ENCODE results near the gene KCNT1.

GRCh38 chr9:135674977-135675376 is 27.0 kb upstream of the KCNT1 start:
- TF ChIP-seq CBX3 (IDR thresholded peaks at IDR 0.05; ENCODE audit: low read depth) (no peak), POLR2AphosphoS5 (IDR thresholded peaks at IDR 0.05; ENCODE audit: low read depth, low read length) (no peak), CTCF (IDR thresholded peaks at IDR 0.05 in 2 of 3, conservative IDR thresholded peaks at IDR 0.05 in 1 of 3; ENCODE audit: borderline replicate concordance in 1 of 3, insufficient read depth in 1 of 3, low read depth in 2 of 3, low read length in 2 of 3) (no peak), ZNF274 (IDR thresholded peaks at IDR 0.05; ENCODE audit: low read depth, low read length) (no peak), SP1 (IDR thresholded peaks at IDR 0.05; ENCODE audit: low read depth) (no peak), SIN3A (IDR thresholded peaks at IDR 0.05; ENCODE audit: low read depth) (no peak), EGR1 (IDR thresholded peaks at IDR 0.05; ENCODE audit: low read depth) (no peak), POLR2A (IDR thresholded peaks at IDR 0.05; ENCODE audit: borderline replicate concordance, extremely low read depth, insufficient read depth, insufficient read length) (no peak), CEBPB (IDR thresholded peaks at IDR 0.05; ENCODE audit: low read depth) (no peak), YY1 (IDR thresholded peaks at IDR 0.05; ENCODE audit: extremely low read depth, insufficient replicate concordance, low read depth, low read length) (no peak), RAD21 (IDR thresholded peaks at IDR 0.05; ENCODE audit: low read depth) (no peak), REST (IDR thresholded peaks at IDR 0.05; ENCODE audit: low read depth) (no peak), MAX (IDR thresholded peaks at IDR 0.05) (no peak)

Data from HCT116 (cell line).